ENCODE measurements around the gene ELP2. TPM values are rescaled to one million over a fixed set of nuclear protein-coding genes. Genes with fewer than 3 reads are reported as not detected.

The ELP2 gene
- total RNA-seq, 2 experiments from 2014 or later = 200 to 206 TPM

DNA sequence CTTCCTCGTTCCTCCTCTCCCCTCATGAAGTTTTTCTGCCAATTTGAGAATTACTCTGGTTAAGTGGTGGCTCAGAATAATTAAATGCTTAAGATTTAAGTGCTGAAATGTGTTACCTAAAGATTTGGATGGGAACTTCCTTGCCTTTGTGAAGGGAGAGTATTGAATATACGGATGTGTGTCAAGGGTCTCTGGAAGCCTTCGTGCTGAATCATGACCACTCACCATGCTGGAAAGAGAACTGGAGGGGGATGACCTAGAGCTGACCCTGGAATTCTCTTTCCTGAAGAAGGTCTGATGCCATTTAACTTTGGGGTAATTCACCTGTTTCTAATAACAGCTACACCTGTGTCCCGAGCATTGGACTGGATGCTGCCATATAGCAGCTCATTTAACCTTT lies 59.8 kb downstream of the ELP2 start:
- ATAC-seq (ENCODE audit: poor library complexity) (no peak), DNase-seq (no peak)
- TF ChIP-seq, protein P1, sequence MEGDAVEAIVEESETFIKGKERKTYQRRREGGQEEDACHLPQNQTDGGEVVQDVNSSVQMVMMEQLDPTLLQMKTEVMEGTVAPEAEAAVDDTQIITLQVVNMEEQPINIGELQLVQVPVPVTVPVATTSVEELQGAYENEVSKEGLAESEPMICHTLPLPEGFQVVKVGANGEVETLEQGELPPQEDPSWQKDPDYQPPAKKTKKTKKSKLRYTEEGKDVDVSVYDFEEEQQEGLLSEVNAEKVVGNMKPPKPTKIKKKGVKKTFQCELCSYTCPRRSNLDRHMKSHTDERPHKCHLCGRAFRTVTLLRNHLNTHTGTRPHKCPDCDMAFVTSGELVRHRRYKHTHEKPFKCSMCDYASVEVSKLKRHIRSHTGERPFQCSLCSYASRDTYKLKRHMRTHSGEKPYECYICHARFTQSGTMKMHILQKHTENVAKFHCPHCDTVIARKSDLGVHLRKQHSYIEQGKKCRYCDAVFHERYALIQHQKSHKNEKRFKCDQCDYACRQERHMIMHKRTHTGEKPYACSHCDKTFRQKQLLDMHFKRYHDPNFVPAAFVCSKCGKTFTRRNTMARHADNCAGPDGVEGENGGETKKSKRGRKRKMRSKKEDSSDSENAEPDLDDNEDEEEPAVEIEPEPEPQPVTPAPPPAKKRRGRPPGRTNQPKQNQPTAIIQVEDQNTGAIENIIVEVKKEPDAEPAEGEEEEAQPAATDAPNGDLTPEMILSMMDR (IDR thresholded peaks at IDR 0.05) = no peak
- H3K4me3 ChIP-seq (ENCODE audit: low read length) = no peak overlapping the region
- Mint-ChIP-seq H3K36me3 (ENCODE audit: low read depth) (no peaks in the 10 kb centered on the region), H3K4me1 (ENCODE audit: low read depth) (peaks cover 9% of the 10 kb centered on the region), H3K27ac (no peak overlapping the region), H3K9me3 (no peaks in the 10 kb centered on the region), H3K27me3 (peaks cover 35% of the 10 kb centered on the region), H3K4me3 (peak overlapping the region; percentile 79)
- intact Hi-C loops (cut with DNase I, micrococcal nuclease) = no loop called here
- no peak overlapping the region for H3K27ac ChIP-seq (ENCODE audit: low read depth in 1 of 2, low read length in 2 of 2)
- peaks cover 19% of the 10 kb centered on the region for H3K4me1 ChIP-seq (ENCODE audit: insufficient read depth, low read length)
- H3K36me3 ChIP-seq (ENCODE audit: insufficient read depth, low read length) = no peaks in the 10 kb centered on the region
- POLR2A ChIA-PET = no interaction called here
- H3K9me3 ChIP-seq (ENCODE audit: control insufficient read depth in 1 of 2, insufficient read depth in 1 of 2, low read length in 2 of 2) = no peaks in the 10 kb centered on the region
- CTCF ChIA-PET = interaction anchor here (1.0 kb wide), 1 partner anchor 9 kb away, joined by 4 read pairs; no protein-coding TSS in a partner anchor
- H3K27me3 ChIP-seq (ENCODE audit: control insufficient read depth in 1 of 2, insufficient read depth in 2 of 2, low read length in 2 of 2) = peaks cover 13 to 17% of the 10 kb centered on the region in 2 experiments

DNA sequence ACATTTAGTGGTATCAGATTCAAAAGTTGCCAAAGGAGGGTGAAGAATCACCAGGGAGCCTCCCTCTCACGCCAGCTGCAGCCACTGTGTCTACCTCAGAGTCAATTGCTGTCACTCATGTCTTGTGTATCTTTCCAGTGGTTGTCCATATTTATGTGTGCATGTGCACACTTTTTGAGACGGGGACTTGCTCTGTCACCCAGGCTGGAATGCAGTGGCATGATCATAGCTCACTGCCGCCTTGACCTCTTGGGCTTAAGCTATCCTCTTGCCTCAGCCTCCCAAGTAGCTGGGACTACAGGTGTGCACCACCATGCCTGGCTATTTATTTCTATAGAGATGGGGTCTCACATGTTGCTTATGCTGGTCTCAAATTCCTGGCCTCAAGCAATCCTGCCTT lies 61.6 kb downstream of the ELP2 start:
- peaks cover 13 to 17% of the 10 kb centered on the region in 2 experiments for H3K27me3 ChIP-seq (ENCODE audit: control insufficient read depth in 1 of 2, insufficient read depth in 2 of 2, low read length in 2 of 2)
- no peaks in the 10 kb centered on the region for H3K36me3 Mint-ChIP-seq (ENCODE audit: low read depth)
- ATAC-seq (ENCODE audit: poor library complexity) (no peak), DNase-seq (no peak)
- POLR2A ChIA-PET = no interaction called here
- CTCF ChIA-PET = no interaction called here
- H3K4me3 ChIP-seq (ENCODE audit: low read length) = no peak overlapping the region
- H3K4me1 Mint-ChIP-seq (ENCODE audit: low read depth) = peaks cover 9% of the 10 kb centered on the region
- peaks cover 18% of the 10 kb centered on the region for H3K4me1 ChIP-seq (ENCODE audit: insufficient read depth, low read length)
- H3K9me3 ChIP-seq (ENCODE audit: control insufficient read depth in 1 of 2, insufficient read depth in 1 of 2, low read length in 2 of 2) = no peaks in the 10 kb centered on the region
- H3K9me3 Mint-ChIP-seq = no peaks in the 10 kb centered on the region
- no peak overlapping the region for H3K4me3 Mint-ChIP-seq
- H3K27ac Mint-ChIP-seq = no peak overlapping the region
- H3K27ac ChIP-seq (ENCODE audit: low read depth in 1 of 2, low read length in 2 of 2) = no peak overlapping the region
- TF ChIP-seq, protein P1 (IDR thresholded peaks at IDR 0.05) = no peak
- H3K27me3 Mint-ChIP-seq = peaks cover 33% of the 10 kb centered on the region
- H3K36me3 ChIP-seq (ENCODE audit: insufficient read depth, low read length) = no peaks in the 10 kb centered on the region
- intact Hi-C loops (cut with DNase I, micrococcal nuclease) = no loop called here

DNA sequence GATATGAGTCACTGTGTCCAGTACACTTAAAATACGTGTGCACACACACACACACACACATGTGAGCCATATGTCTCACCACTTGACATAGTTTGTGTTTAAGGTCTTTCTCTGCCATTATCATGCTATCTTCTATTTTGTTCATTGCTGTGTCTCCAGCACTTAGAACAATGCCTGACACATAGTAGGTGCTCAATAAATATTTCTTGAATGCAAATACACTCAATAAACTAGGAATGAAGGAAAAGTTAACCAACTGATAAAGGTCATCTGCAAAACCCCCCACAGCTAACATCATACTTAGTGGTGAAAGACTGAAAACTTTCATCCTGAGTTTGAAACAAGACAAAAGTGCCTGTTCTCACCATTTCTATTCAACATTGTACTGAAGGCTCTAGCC lies 62.0 kb downstream of the ELP2 start:
- CTCF ChIA-PET = no interaction called here
- no peaks in the 10 kb centered on the region for H3K9me3 ChIP-seq (ENCODE audit: control insufficient read depth in 1 of 2, insufficient read depth in 1 of 2, low read length in 2 of 2)
- H3K4me1 Mint-ChIP-seq (ENCODE audit: low read depth) = peaks cover 9% of the 10 kb centered on the region
- no peaks in the 10 kb centered on the region for H3K36me3 ChIP-seq (ENCODE audit: insufficient read depth, low read length)
- no peak overlapping the region for H3K27ac Mint-ChIP-seq
- H3K27me3 ChIP-seq (ENCODE audit: control insufficient read depth in 1 of 2, insufficient read depth in 2 of 2, low read length in 2 of 2) = peaks cover 13 to 17% of the 10 kb centered on the region in 2 experiments
- no peak overlapping the region for H3K4me3 ChIP-seq (ENCODE audit: low read length)
- no peak for DNase-seq
- no peak for ATAC-seq (ENCODE audit: poor library complexity)
- no peak overlapping the region for H3K4me3 Mint-ChIP-seq
- H3K27me3 Mint-ChIP-seq = peaks cover 30% of the 10 kb centered on the region
- no peaks in the 10 kb centered on the region for H3K9me3 Mint-ChIP-seq
- no peak overlapping the region for H3K27ac ChIP-seq (ENCODE audit: low read depth in 1 of 2, low read length in 2 of 2)
- H3K4me1 ChIP-seq (ENCODE audit: insufficient read depth, low read length) = peaks cover 14% of the 10 kb centered on the region
- intact Hi-C loops (cut with DNase I, micrococcal nuclease) = no loop called here
- no peaks in the 10 kb centered on the region for H3K36me3 Mint-ChIP-seq (ENCODE audit: low read depth)
- TF ChIP-seq, protein P1 (IDR thresholded peaks at IDR 0.05) = no peak
- POLR2A ChIA-PET = no interaction called here

Data from CD4-positive, alpha-beta T cell (primary cell).